MM.1S (cell line): ENCODE results near the gene ST8SIA5.

Experiments used
- CTCF ChIP-seq: fragments of 300-600 bp; sonication (generic); IDR thresholded peaks from 2 replicates; pipeline ENCODE4 v1.5.1; 2016; ENCODE audit warnings: antibody characterized with exemption, low read length, mixed read lengths
- EZH2 ChIP-seq: fragments of 300-600 bp; sonication (generic); optimal IDR thresholded peaks from 2 replicates; pipeline ENCODE3; 2017; ENCODE audit warnings: low read depth, mild to moderate bottlenecking, antibody characterized with exemption, low read length, mixed read lengths
- EZH2phosphoT487 ChIP-seq: fragments of 300-600 bp; sonication (generic); IDR thresholded peaks from 2 replicates; pipeline ENCODE4 v1.6.1; 2018; ENCODE audit warnings: antibody characterized with exemption, low read length

GRCh38 chr18:46755315-46756024 lies 1.4 kb downstream of the ST8SIA5 start:
- TF ChIP-seq CTCF (no peak), EZH2 (no peak), EZH2phosphoT487 (no peak)
